Left lung (tissue), 10 donors: ENCODE results near the gene SLC44A3. TPM values are rescaled to one million over a fixed set of nuclear protein-coding genes. Genes with fewer than 3 reads are reported as not detected.
"Not testable (repeated sequence)": the region's sequence is repeated elsewhere in the genome, so short reads cannot be mapped to it uniquely, and the experiment has no call there.

Experiments
- ATAC-seq: fragments of 200-7000 bp; cut with Tn5 transposase; one replicate; pipeline ENCODE4 v1.9.1; 2020; ENCODE audit warnings: moderate library complexity
- DNase-seq, 4 donors: peaks; one replicate each; pipeline ENCODE4 v3.0.0-alpha.2; 2013 to 2020
- H3K27ac ChIP-seq, 2 donors: fragments of 200-600 bp; sonication (generic) in 1 of 2; one replicate each; pipeline versions ENCODE4 v1.5.0 to v1.8.0; 2020 to 2021
- H3K27me3 ChIP-seq, 2 donors: fragments of 200-600 bp; sonication (generic) in 1 of 2; one replicate each; pipeline versions ENCODE4 v1.5.0 to v1.8.0; 2020 to 2021
- H3K36me3 ChIP-seq, 2 donors: fragments of 200-600 bp; sonication (generic) in 1 of 2; one replicate each; pipeline versions ENCODE4 v1.5.0 to v1.8.0; 2020 to 2021
- H3K4me1 ChIP-seq, 2 donors: fragments of 200-600 bp; one replicate each; pipeline ENCODE4 v1.8.0; 2021
- H3K4me3 ChIP-seq, 2 donors: fragments of 200-600 bp; sonication (generic) in 1 of 2; one replicate each; pipeline versions ENCODE4 v1.5.0 to v1.8.0; 2020 to 2021; ENCODE audit warnings: mild to moderate bottlenecking in 1 of 2
- H3K9me3 ChIP-seq, 2 donors: fragments of 200-600 bp; sonication (generic) in 1 of 2; one replicate each; pipeline versions ENCODE4 v1.5.0 to v1.8.0; 2020 to 2021
- CTCF ChIP-seq, 2 donors: fragments of 200-600 bp; sonication (generic) in 1 of 2; IDR thresholded peaks; one replicate each; pipeline versions ENCODE4 v1.5.0 to v1.8.0; 2021; ENCODE audit warnings: antibody characterized with exemption in 2 of 2
- intact Hi-C, 2 donors: fragments of 100-400 bp; cut with DNase I; formaldehyde crosslinking; loops; one replicate each; pipeline versions ENCODE4 v1.11.2 to v1.14.2; 2022
- polyA plus RNA-seq, 6 donors: library from polyadenylated mRNA; unstranded; fragments of 120-200 nt; gene quantifications; one replicate each; pipeline ENCODE4 v1.2.1, GENCODE V29; 2013; ENCODE audit not compliant: insufficient read length in 6 of 6
- total RNA-seq, 2 donors: library from RNA; stranded (reverse); fragmentation: NEBNext Ultra II Directional; extraction: Animal tissue kit (Norgen Biotek cat#: 25700); gene quantifications; one replicate each; pipeline ENCODE4 v1.2.1, GENCODE V29; 2021
- donor health status: DM: no; HTN: yes; CAD: no.
- donor health status: DM: no; HTN: no; CAD: no.

Gene SLC44A3
- total and polyA plus RNA-seq, 8 donors: 14.1 to 49.9 (median 37.6) TPM

GRCh38 chr1:94940738-94941137 lies 120.6 kb downstream of the SLC44A3 start:
- Histone ChIP-seq H3K4me1 (peaks cover 3 to 6% of the 10 kb centered on the region in 2 donors), H3K36me3 (no peaks in the 10 kb centered on the region), H3K4me3 (no peak overlapping the region), H3K9me3 (no peaks in the 10 kb centered on the region), H3K27ac (no peak overlapping the region), H3K27me3 (no peaks in the 10 kb centered on the region)
- ATAC-seq (no peak), DNase-seq (no peak)
- no peak for TF ChIP-seq CTCF (IDR thresholded peaks at IDR 0.05)
- intact Hi-C loops: no loop called here

- H3K4me1 ChIP-seq, H3K27ac ChIP-seq, DNase-seq, H3K4me3 ChIP-seq, intact Hi-C loops, ATAC-seq, H3K27me3 ChIP-seq, H3K9me3 ChIP-seq, H3K36me3 ChIP-seq: not testable (repeated sequence)
Observed at GRCh38 chr1:94941480-94941879, 121.3 kb downstream of the SLC44A3 start.

GRCh38 chr1:94942171-94943128 lies 122.3 kb downstream of the SLC44A3 start:
- ATAC-seq: peak; percentile 86
- intact Hi-C loops: no loop called here
- TF ChIP-seq CTCF (IDR thresholded peaks at IDR 0.05): no peak

More at GRCh38 chr1:94942171-94943128, 122.3 kb downstream of the SLC44A3 start:
- Histone ChIP-seq H3K27ac (no peak overlapping the region), H3K27me3 (no peaks in the 10 kb centered on the region), H3K36me3 (no peaks in the 10 kb centered on the region), H3K9me3 (no peaks in the 10 kb centered on the region), H3K4me1 (no peaks in the 10 kb centered on the region), H3K4me3 (no peak overlapping the region)
- no peak for DNase-seq

Other genes starting within 250 kb of the SLC44A3 start
- gene CNN3, start 106.8 kb downstream of the SLC44A3 start, total RNA-seq: 100 to 1,000 TPM; 239 to 290 TPM
- 100 to 1,000 TPM; 265 to 326 (median 277) TPM for gene CNN3, start 106.8 kb downstream of the SLC44A3 start, polyA plus RNA-seq